Measurements from ENCODE around the gene SLC25A29. TPM values are rescaled to one million over a fixed set of nuclear protein-coding genes. Genes with fewer than 3 reads are reported as not detected.
"Not testable (repeated sequence)": the region's sequence is repeated elsewhere in the genome, so short reads cannot be mapped to it uniquely, and the experiment has no call there.

Gene SLC25A29
- total RNA-seq = 17.6 TPM
- long read RNA-seq, full-length matches to known transcripts = 38 of 51 reads
- long read RNA-seq, partial matches to known transcripts = 0 of 51 reads
- long read RNA-seq, other reads (novel, unspliced or antisense) = 13 of 51 reads

GRCh38 chr14:100306101-100306997, at the start of gene SLC25A29:
Gene SLC25A29 (minus strand): TSS chr14:100306444. CDS start chr14:100306232, 212 bp downstream.
- ATAC-seq (ENCODE audit: poor library complexity) (peak; percentile 96), DNase-seq (peak; percentile 93)
- intact Hi-C loops (cut with DNase I) = no loop called here

GRCh38 chr14:100350986-100351385, 44.7 kb upstream of the SLC25A29 start:
- ATAC-seq (ENCODE audit: poor library complexity) = no peak
- intact Hi-C loops (cut with DNase I) = no loop called here
- no peak for DNase-seq

GRCh38 chr14:100350276-100350926, 44.2 kb upstream of the SLC25A29 start:
- intact Hi-C loops (cut with DNase I) = no loop called here
- ATAC-seq (ENCODE audit: poor library complexity) (no peak), DNase-seq (no peak)

GRCh38 chr14:100348784-100349685, 42.8 kb upstream of the SLC25A29 start:
- no peak for DNase-seq
- ATAC-seq (ENCODE audit: poor library complexity) = no peak
- intact Hi-C loops (cut with DNase I) = no loop called here

- intact Hi-C loops (cut with DNase I) = no loop called here
- DNase-seq (no peak), ATAC-seq (ENCODE audit: poor library complexity) (no peak)
Measured at GRCh38 chr14:100348253-100348729, 42.0 kb upstream of the SLC25A29 start.

- ATAC-seq (ENCODE audit: poor library complexity) = no peak
- intact Hi-C loops (cut with DNase I) = no loop called here
- no peak for DNase-seq
Measured at GRCh38 chr14:100346306-100347091, 40.3 kb upstream of the SLC25A29 start.

GRCh38 chr14:100345711-100346110, 39.5 kb upstream of the SLC25A29 start:
- ATAC-seq (ENCODE audit: poor library complexity) (no peak), DNase-seq (no peak)
- intact Hi-C loops (cut with DNase I) = no loop called here

- ATAC-seq (ENCODE audit: poor library complexity); DNase-seq; intact Hi-C loops (cut with DNase I): not testable (repeated sequence)
Measured at GRCh38 chr14:100344657-100345056, 38.4 kb upstream of the SLC25A29 start.

- intact Hi-C loops (cut with DNase I) = not testable (repeated sequence)
Measured at GRCh38 chr14:100342826-100343225, 36.6 kb upstream of the SLC25A29 start.

GRCh38 chr14:100342195-100342594, 36.0 kb upstream of the SLC25A29 start:
- intact Hi-C loops (cut with DNase I) = no loop called here
- ATAC-seq (ENCODE audit: poor library complexity) (no peak), DNase-seq (no peak)

More at GRCh38 chr14:100342826-100343225, 36.6 kb upstream of the SLC25A29 start:
- not testable (repeated sequence) for ATAC-seq (ENCODE audit: poor library complexity); DNase-seq

- ATAC-seq (ENCODE audit: poor library complexity) = peak; percentile 68
- intact Hi-C loops (cut with DNase I) = no loop called here
- DNase-seq = no peak
Measured at GRCh38 chr14:100341301-100342031, 35.2 kb upstream of the SLC25A29 start.

- intact Hi-C loops (cut with DNase I) = no loop called here
- ATAC-seq (ENCODE audit: poor library complexity) = peak; percentile 54
- no peak for DNase-seq
Measured at GRCh38 chr14:100340423-100340813, 34.2 kb upstream of the SLC25A29 start.

GRCh38 chr14:100339766-100340422, 33.6 kb upstream of the SLC25A29 start:
- intact Hi-C loops (cut with DNase I) = no loop called here
- ATAC-seq (ENCODE audit: poor library complexity) = no peak

GRCh38 chr14:100336618-100337530, 30.6 kb upstream of the SLC25A29 start:
- no peak for DNase-seq
- intact Hi-C loops (cut with DNase I) = no loop called here
- no peak for ATAC-seq (ENCODE audit: poor library complexity)

More at GRCh38 chr14:100339766-100340422, 33.6 kb upstream of the SLC25A29 start:
- DNase-seq = no peak

GRCh38 chr14:100334904-100335303, 28.7 kb upstream of the SLC25A29 start:
- DNase-seq = peak; percentile 33
- intact Hi-C loops (cut with DNase I) = no loop called here

GRCh38 chr14:100333827-100334226, 27.6 kb upstream of the SLC25A29 start:
- ATAC-seq (ENCODE audit: poor library complexity) (no peak), DNase-seq (peak; percentile 32)
- intact Hi-C loops (cut with DNase I) = no loop called here

More at GRCh38 chr14:100334904-100335303, 28.7 kb upstream of the SLC25A29 start:
- ATAC-seq (ENCODE audit: poor library complexity) = no peak
